ENCODE measurements around the gene RNF168.
"Not testable (repeated sequence)": the region's sequence is repeated elsewhere in the genome, so short reads cannot be mapped to it uniquely, and the experiment has no call there.

Gene RNF168

GRCh38 chr3:196523841-196524240 is 20.3 kb upstream of the RNF168 start:
- TF ChIP-seq, protein P1, sequence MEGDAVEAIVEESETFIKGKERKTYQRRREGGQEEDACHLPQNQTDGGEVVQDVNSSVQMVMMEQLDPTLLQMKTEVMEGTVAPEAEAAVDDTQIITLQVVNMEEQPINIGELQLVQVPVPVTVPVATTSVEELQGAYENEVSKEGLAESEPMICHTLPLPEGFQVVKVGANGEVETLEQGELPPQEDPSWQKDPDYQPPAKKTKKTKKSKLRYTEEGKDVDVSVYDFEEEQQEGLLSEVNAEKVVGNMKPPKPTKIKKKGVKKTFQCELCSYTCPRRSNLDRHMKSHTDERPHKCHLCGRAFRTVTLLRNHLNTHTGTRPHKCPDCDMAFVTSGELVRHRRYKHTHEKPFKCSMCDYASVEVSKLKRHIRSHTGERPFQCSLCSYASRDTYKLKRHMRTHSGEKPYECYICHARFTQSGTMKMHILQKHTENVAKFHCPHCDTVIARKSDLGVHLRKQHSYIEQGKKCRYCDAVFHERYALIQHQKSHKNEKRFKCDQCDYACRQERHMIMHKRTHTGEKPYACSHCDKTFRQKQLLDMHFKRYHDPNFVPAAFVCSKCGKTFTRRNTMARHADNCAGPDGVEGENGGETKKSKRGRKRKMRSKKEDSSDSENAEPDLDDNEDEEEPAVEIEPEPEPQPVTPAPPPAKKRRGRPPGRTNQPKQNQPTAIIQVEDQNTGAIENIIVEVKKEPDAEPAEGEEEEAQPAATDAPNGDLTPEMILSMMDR (IDR thresholded peaks at IDR 0.05; ENCODE audit: low read depth, low read length): no peak

DNA sequence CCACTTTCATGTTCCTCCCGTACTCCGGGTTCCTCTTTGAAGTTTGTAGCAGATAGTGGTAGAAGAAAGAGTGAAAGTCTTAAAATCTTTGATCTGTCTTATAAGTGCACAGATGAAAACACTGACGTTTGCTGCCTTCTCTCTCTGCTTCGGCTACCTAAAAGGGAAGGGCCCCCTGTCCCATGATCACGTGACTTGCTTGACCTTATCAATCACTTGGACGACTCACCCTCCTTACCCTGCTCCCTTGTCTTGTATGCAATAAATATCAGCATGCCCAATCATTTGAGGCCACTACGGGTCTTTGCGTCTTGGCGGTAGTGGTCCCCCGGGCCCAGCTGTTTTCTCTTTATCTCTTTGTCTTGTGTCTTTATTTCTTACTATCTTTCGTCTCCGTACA is 17.7 kb upstream of the RNF168 start:
- DNase-seq (ENCODE audit: extremely low read depth, low read depth): not testable (repeated sequence)

More at GRCh38 chr3:196523841-196524240, 20.3 kb upstream of the RNF168 start:
- DNase-seq (ENCODE audit: extremely low read depth, low read depth): no peak

- TF ChIP-seq, protein P1 (IDR thresholded peaks at IDR 0.05; ENCODE audit: low read depth, low read length): no peak
- DNase-seq (ENCODE audit: extremely low read depth, low read depth): no peak
Observed at GRCh38 chr3:196519718-196520082, 16.1 kb upstream of the RNF168 start.

DNA sequence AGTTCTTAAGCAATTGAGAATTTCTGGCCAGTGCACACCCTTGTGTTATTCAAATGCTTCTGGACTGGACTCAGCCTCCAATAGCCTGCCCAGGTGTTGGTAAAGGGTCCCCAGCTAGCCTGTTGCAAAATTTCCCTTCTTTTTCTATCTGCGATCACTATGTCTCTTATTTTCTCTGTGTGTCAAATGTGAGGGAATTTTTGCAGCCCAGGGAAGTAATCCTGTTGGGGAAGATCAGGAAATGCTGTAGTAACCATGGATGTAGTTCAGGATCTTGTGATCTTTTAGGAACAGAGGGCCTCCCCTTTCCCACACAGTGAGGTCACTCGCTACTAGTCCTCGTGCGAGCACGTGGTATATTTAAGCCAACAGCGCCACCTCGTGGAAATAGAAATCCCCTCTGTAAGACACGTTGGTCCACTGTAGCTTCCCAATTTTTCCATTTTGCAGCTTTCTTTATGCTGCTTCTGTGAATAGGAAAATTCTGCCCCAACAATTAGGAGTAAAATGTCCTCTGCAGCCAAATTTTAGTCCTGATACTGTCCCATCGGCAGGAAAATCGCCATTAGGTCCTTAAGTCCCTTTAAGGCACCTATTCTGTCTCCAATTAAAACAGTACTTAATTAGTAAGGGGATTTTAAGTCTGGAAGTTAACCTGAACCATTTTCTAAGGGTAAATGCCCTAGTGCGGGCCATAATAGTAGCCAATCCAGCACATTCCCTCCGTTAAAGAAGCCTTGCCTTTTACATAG is 15.6 kb upstream of the RNF168 start:
- TF ChIP-seq, protein P1 (IDR thresholded peaks at IDR 0.05; ENCODE audit: low read depth, low read length): peak; percentile 45
- no peak for DNase-seq (ENCODE audit: extremely low read depth, low read depth)

DNA sequence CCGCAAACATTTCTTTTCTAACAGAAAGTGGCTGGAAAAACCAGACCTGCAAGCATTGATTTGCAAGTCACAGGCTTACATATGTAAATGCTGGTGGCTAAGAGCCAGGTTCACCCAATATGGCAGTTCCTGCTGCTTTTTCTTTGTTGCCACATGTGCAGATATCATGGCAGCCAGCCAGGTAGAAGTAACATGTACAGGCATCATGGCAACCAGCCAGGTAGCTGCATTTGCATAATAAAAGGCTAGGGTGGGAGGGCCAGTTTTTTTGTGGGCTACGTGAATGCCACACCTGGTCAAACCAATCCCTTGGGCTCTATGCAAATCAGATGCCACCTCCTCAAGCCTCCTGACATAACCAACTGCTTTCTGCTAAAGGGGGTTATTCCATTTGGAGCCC is 14.4 kb upstream of the RNF168 start:
- no peak for DNase-seq (ENCODE audit: extremely low read depth, low read depth)
- TF ChIP-seq, protein P1 (IDR thresholded peaks at IDR 0.05; ENCODE audit: low read depth, low read length): no peak

- DNase-seq (ENCODE audit: extremely low read depth, low read depth): no peak
- TF ChIP-seq, protein P1 (IDR thresholded peaks at IDR 0.05; ENCODE audit: low read depth, low read length): no peak
Observed at GRCh38 chr3:196517162-196517800, 13.7 kb upstream of the RNF168 start.

- TF ChIP-seq, protein P1 (IDR thresholded peaks at IDR 0.05; ENCODE audit: low read depth, low read length): no peak
- DNase-seq (ENCODE audit: extremely low read depth, low read depth): no peak
Observed at GRCh38 chr3:196514913-196515621, 11.5 kb upstream of the RNF168 start, which contains the start of gene SMCO1. SMCO1 (minus strand) TSS chr3:196515346; CDS start chr3:196515209, 137 bp downstream.

All from AG09319 (cell line).